Heart right ventricle (tissue), 16 donors: ENCODE measurements around the gene TRMT11. TPM values are rescaled to one million over a fixed set of nuclear protein-coding genes. Genes with fewer than 3 reads are reported as not detected.
"Not testable (repeated sequence)": the region's sequence is repeated elsewhere in the genome, so short reads cannot be mapped to it uniquely, and the experiment has no call there.

Source experiments
- ATAC-seq, 8 donors: fragments of 200-7000 bp; cut with Tn5 transposase; one replicate each; pipeline ENCODE4 v1.9.1; 2020; ENCODE audit warnings: mild to moderate bottlenecking in 8 of 8, moderate library complexity in 8 of 8, moderate number of reproducible peaks in 1 of 8
- DNase-seq, 2 donors: peaks; one replicate each; pipeline ENCODE4 v3.0.0-alpha.2; 2020
- H3K27ac ChIP-seq, 10 donors: fragments of 200-600 bp; sonication (generic) in 2 of 10; one replicate each; pipeline versions ENCODE4 v1.5.0 to v1.8.0; 2020 to 2022; ENCODE audit warnings: mild to moderate bottlenecking in 3 of 10
- H3K27me3 ChIP-seq, 7 donors: fragments of 200-600 bp; one replicate each; pipeline ENCODE4 v1.8.0; 2021 to 2022; ENCODE audit warnings: mild to moderate bottlenecking in 2 of 7
- H3K36me3 ChIP-seq, 9 donors: fragments of 200-600 bp; sonication (generic) in 1 of 9; one replicate each; pipeline versions ENCODE4 v1.5.0 to v1.8.0; 2020 to 2022; ENCODE audit warnings: mild to moderate bottlenecking in 2 of 9
- H3K4me1 ChIP-seq, 9 donors: fragments of 200-600 bp; sonication (generic) in 1 of 9; one replicate each; pipeline versions ENCODE4 v1.5.0 to v1.8.0; 2020 to 2022; ENCODE audit warnings: mild to moderate bottlenecking in 4 of 9
- H3K4me3 ChIP-seq, 10 donors: fragments of 200-600 bp; sonication (generic) in 2 of 10; one replicate each; pipeline versions ENCODE4 v1.5.0 to v1.8.0; 2020 to 2022; ENCODE audit warnings: mild to moderate bottlenecking in 7 of 10, moderate library complexity in 2 of 10
- H3K9me3 ChIP-seq, 11 donors: fragments of 200-600 bp in 10 of 11; sonication (generic) in 2 of 11; one replicate each; pipeline versions ENCODE4 v1.5.0 to v1.8.0; 2013 to 2022; ENCODE audit warnings: mild to moderate bottlenecking in 2 of 11, control low read depth in 1 of 11, moderate library complexity in 1 of 11
- WGBS, 2 donors: extraction: QIAGEN DNeasy Blood & Tissue Kit; methylation state at CpG; one replicate each; pipeline ENCODE4 v1.1.7; 2013; ENCODE audit warnings: inconsistent platforms in 1 of 2; 5-methylcytosine and 5-hydroxymethylcytosine counted together
- intact Hi-C, 10 donors: fragments of 100-400 bp; cut with DNase I; formaldehyde crosslinking; loops; one replicate each; pipeline versions ENCODE4 v1.11.1 to v1.14.2; 2022
- polyA plus RNA-seq, 2 donors: library from polyadenylated mRNA; stranded (reverse); fragments of 200-250 nt; gene quantifications; one replicate each; pipeline ENCODE4 v1.2.3, GENCODE V29; 2013
- total RNA-seq, 10 donors: library from RNA; stranded (reverse); fragmentation: NEBNext Ultra II Directional in 3 of 10; extraction: Animal tissue kit (Norgen Biotek cat#: 25700) in 3 of 10; gene quantifications; one replicate each; pipeline versions ENCODE4 v1.2.1 to v1.2.4, GENCODE V29; 2021 to 2023
- TF ChIP-seq, protein P1 (sequence below), 9 donors: fragments of 200-600 bp; sonication (generic) in 2 of 9; IDR thresholded peaks; one replicate each; pipeline versions ENCODE4 v1.5.0 to v1.8.0; 2021 to 2022; ENCODE audit warnings: antibody characterized with exemption in 9 of 9, mild to moderate bottlenecking in 5 of 9, moderate library complexity in 1 of 9
- donor health status: Arrhythmogenic right ventricular cardiomyopathy.
- donor health status: ischemic (EF 13 %, LVEDD 7.1; RV severe dilation, severe dysfunction).
- donor health status: healthy with polysubstance abuse.
- donor health status: DM: no; HTN: yes; CAD: no.
- donor health status: DM: no; HTN: no; CAD: no.
- donor health status: ischemic (EF 25% LVEDD 6.9; RV normal size, moderate dysfunction).
- donor health status: ischemic (EF 25% LVEDD 5.7; RV mildly dilated, moderate dysfunction).
- donor health status: healthy.
- donor health status: DM: yes; HTN: yes; CAD: no.
- donor health status: Ischemic cardiomyopathy.
- donor health status: ischemic (EF 35%, LVEDD 5.7; RV mildly dilated, moderate dysfunction).
- donor health status: nonischemic (EF 11% LVEDD 7.7; RV severe dilation, severe dysfunction).
- donor health status: DM: yes; HTN: yes; CAD: no.
- donor health status: PGD.
- donor health status: ischemic (EF 29% LVEDD 5.4; RV normal size, mild dysfunction).
- donor health status: nonischemic (EF 23%, LVEDD 6.1; RV moderate dilation, normal function).

The TRMT11 gene
- total and polyA plus RNA-seq, 12 donors, result 7.2 to 15.8 (median 11.0) TPM

- peaks cover 0 to 46% (median 18%) of the 10 kb centered on the region in 9 donors for H3K4me1 ChIP-seq
- H3K9me3 ChIP-seq, result no peaks in the 10 kb centered on the region
- H3K27ac ChIP-seq, result no peak overlapping the region
- no peak overlapping the region for H3K4me3 ChIP-seq
- H3K36me3 ChIP-seq, result no peaks in the 10 kb centered on the region
- no peak for DNase-seq
- no peaks in the 10 kb centered on the region for H3K27me3 ChIP-seq
- WGBS, 2 donors, result 88 to 92% methylated on average over 3 of the region's 3 CpGs
- no peak for ATAC-seq
- TF ChIP-seq, protein P1, sequence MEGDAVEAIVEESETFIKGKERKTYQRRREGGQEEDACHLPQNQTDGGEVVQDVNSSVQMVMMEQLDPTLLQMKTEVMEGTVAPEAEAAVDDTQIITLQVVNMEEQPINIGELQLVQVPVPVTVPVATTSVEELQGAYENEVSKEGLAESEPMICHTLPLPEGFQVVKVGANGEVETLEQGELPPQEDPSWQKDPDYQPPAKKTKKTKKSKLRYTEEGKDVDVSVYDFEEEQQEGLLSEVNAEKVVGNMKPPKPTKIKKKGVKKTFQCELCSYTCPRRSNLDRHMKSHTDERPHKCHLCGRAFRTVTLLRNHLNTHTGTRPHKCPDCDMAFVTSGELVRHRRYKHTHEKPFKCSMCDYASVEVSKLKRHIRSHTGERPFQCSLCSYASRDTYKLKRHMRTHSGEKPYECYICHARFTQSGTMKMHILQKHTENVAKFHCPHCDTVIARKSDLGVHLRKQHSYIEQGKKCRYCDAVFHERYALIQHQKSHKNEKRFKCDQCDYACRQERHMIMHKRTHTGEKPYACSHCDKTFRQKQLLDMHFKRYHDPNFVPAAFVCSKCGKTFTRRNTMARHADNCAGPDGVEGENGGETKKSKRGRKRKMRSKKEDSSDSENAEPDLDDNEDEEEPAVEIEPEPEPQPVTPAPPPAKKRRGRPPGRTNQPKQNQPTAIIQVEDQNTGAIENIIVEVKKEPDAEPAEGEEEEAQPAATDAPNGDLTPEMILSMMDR (IDR thresholded peaks at IDR 0.05), result no peak
- intact Hi-C loops, result loop anchor here in 1 of 10 donors (10.0 kb wide), 1 partner anchor 74 kb away; no protein-coding TSS in a partner anchor
Observed at GRCh38 chr6:125948455-125948854, 37.9 kb upstream of the TRMT11 start.

- Histone ChIP-seq H3K27ac (no peak overlapping the region), H3K9me3 (no peaks in the 10 kb centered on the region), H3K4me1 (peaks cover 0 to 40% (median 16%) of the 10 kb centered on the region in 9 donors), H3K36me3 (no peaks in the 10 kb centered on the region), H3K27me3 (no peaks in the 10 kb centered on the region), H3K4me3 (no peak overlapping the region)
- TF ChIP-seq, protein P1 (IDR thresholded peaks at IDR 0.05), result no peak
- intact Hi-C loops, result loop anchor here in 1 of 10 donors (10.0 kb wide), 1 partner anchor 74 kb away; no protein-coding TSS in a partner anchor
- no peak for ATAC-seq
- no peak for DNase-seq
- WGBS, 2 donors, result 66% methylated on average over 2 of the region's 2 CpGs
Observed at GRCh38 chr6:125949069-125949468, 37.3 kb upstream of the TRMT11 start.

DNA sequence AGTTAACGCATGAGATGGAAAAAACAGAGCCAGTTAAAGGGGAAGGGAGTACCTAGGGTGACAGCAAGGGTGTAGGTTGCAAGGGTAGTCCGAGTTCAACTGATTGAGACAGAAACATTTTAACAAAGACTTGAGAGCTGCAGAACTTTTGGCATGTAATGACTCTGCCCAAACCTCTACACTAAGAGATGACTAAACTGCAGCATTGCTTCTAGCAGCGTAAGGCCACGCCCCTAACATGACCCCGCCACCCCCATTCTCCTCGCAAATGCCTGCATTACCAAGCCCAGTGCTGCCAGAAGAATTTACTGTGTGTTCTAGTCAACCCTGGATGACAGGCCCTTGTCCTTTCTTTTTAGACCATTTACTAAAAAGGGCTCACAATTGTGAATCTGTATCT, 36.0 kb upstream of the TRMT11 start:
- WGBS, 2 donors, result 86 to 90% methylated on average over 6 of the region's 6 CpGs
- ATAC-seq (no peak), DNase-seq (no peak)
- TF ChIP-seq, protein P1 (IDR thresholded peaks at IDR 0.05), result no peak
- H3K4me1 ChIP-seq, result peaks cover 0 to 27% (median 8%) of the 10 kb centered on the region in 9 donors
- no peak overlapping the region for H3K27ac ChIP-seq
- intact Hi-C loops, result loop anchor here in 6 of 10 donors (5.0 to 10.0 kb wide), 7 partner anchors 33 to 635 kb away; no protein-coding TSS in a partner anchor
- H3K9me3 ChIP-seq, result no peaks in the 10 kb centered on the region
- H3K36me3 ChIP-seq, result no peaks in the 10 kb centered on the region
- H3K4me3 ChIP-seq, result no peak overlapping the region
- no peaks in the 10 kb centered on the region for H3K27me3 ChIP-seq

DNA sequence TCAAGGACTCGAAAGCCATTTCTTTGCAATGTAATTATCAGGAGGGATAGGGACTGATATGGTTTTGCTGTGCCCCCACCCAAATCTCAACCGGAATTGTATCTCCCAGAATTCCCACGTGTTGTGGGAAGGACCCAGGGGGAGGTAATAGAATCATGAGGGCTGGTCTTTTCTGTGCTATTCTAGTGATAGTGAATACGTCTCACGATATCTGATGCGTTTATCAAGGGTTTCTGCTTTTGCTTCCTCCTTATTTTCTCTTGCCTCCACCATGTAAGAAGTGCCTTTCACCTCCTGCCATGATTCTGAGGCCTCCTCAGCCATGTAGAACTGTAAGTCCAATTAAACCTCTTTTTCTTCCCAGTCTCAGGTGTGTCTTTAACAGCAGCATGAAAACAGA, 35.6 kb upstream of the TRMT11 start:
- not testable (repeated sequence) for H3K9me3 ChIP-seq, H3K4me3 ChIP-seq, ATAC-seq, DNase-seq, H3K27ac ChIP-seq, H3K36me3 ChIP-seq, H3K27me3 ChIP-seq
- H3K4me1 ChIP-seq, result peaks cover 0 to 23% (median 5%) of the 10 kb centered on the region in 9 donors
- WGBS, 2 donors, result 73 to 79% methylated on average over 6 of the region's 6 CpGs
- intact Hi-C loops, result loop anchor here in 6 of 10 donors (5.0 to 10.0 kb wide), 7 partner anchors 33 to 636 kb away; no protein-coding TSS in a partner anchor

DNA sequence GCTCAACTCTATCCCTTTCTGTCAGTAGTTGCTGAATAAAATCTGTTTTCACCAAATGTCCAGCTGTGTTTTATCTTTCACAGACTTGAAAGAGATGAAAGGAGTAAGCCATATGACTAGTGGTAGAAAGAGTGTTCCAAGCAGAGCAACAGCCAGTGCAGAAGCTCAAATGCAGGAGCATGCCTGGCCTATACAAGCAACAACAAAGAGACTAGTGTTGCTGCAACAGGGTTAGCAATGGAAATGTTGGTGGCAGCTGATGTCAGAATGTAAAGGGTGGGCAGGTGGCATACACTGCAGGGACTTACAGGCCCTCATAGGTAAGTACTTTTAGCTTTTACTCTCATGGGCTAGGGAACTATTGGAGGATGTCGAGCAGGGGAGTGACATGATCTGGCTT, 35.0 kb upstream of the TRMT11 start:
- Histone ChIP-seq H3K4me1 (peaks cover 0 to 22% (median 4%) of the 10 kb centered on the region in 9 donors), H3K9me3 (no peaks in the 10 kb centered on the region), H3K27ac (no peak overlapping the region), H3K27me3 (no peaks in the 10 kb centered on the region), H3K4me3 (no peak overlapping the region), H3K36me3 (no peaks in the 10 kb centered on the region)
- 76 to 81% methylated on average over 1 of the region's 1 CpG for WGBS, 2 donors
- TF ChIP-seq, protein P1 (IDR thresholded peaks at IDR 0.05), result no peak
- DNase-seq (no peak), ATAC-seq (no peak)
- intact Hi-C loops, result loop anchor here in 6 of 10 donors (5.0 to 10.0 kb wide), 7 partner anchors 34 to 637 kb away; no protein-coding TSS in a partner anchor
